ENCODE measurements around the gene SPRYD3. TPM values are rescaled to one million over a fixed set of nuclear protein-coding genes. Genes with fewer than 3 reads are reported as not detected.

The SPRYD3 gene
- total and polyA plus RNA-seq, 9 donors, result 28.5 to 88.1 (median 66.6) TPM

DNA sequence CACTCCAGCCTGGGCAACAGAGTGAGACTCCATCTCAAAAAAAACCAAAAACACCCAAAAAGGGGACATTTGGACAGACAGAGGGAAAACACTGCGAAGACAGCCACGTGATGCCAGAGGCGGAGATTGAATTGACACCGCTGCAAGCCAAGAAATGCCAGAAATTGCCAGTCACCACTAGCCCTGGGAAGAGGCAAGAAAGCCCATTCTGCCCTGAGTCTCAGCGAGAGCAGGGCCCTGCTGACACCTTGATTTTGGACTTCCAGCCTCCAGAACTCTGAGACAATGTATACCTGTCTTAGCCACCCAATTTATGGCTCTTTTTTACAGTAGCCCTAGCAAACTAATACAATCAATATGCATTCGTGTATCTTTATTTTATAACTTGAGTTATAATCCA is 10.9 kb upstream of the SPRYD3 start:
- H3K36me3 ChIP-seq, result no peaks in the 10 kb centered on the region
- intact Hi-C loops (cut with DNase I), result no loop called here
- WGBS, 3 donors, result 94 to 99% (median 95%) methylated on average over 6 of the region's 6 CpGs
- DNase-seq, result no peak
- H3K4me1 ChIP-seq (ENCODE audit: insufficient read depth), result peaks cover 2% of the 10 kb centered on the region
- TF ChIP-seq, protein P1, sequence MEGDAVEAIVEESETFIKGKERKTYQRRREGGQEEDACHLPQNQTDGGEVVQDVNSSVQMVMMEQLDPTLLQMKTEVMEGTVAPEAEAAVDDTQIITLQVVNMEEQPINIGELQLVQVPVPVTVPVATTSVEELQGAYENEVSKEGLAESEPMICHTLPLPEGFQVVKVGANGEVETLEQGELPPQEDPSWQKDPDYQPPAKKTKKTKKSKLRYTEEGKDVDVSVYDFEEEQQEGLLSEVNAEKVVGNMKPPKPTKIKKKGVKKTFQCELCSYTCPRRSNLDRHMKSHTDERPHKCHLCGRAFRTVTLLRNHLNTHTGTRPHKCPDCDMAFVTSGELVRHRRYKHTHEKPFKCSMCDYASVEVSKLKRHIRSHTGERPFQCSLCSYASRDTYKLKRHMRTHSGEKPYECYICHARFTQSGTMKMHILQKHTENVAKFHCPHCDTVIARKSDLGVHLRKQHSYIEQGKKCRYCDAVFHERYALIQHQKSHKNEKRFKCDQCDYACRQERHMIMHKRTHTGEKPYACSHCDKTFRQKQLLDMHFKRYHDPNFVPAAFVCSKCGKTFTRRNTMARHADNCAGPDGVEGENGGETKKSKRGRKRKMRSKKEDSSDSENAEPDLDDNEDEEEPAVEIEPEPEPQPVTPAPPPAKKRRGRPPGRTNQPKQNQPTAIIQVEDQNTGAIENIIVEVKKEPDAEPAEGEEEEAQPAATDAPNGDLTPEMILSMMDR (IDR thresholded peaks at IDR 0.05), result no peak
- TF ChIP-seq EP300 (IDR thresholded peaks at IDR 0.05) (no peak), POLR2A (IDR thresholded peaks at IDR 0.05) (no peak)
- no peak overlapping the region for H3K4me3 ChIP-seq
- no peaks in the 10 kb centered on the region for H3K9me3 ChIP-seq
- no peaks in the 10 kb centered on the region for H3K27me3 ChIP-seq
- H3K27ac ChIP-seq, result no peak overlapping the region

DNA sequence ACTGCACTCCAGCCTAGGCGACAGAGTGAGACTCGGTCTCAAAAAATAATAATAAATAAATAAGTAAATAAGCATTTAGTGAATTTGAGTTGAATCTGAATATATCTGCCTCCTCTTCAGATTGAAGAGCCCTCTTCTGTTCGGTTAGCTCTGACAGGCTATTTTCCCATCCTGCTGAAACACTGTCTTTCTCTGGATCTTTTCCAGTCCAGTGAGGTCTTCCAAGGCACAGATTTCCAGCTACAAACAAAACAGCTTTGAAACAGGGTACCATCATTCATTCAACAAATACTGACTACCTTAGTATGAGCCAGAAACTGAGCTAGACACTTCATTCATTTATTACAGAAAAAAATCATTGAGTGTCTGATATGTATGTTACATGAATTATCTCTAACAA is 7.2 kb upstream of the SPRYD3 start:
- WGBS, 3 donors, result 60 to 72% (median 66%) methylated on average over 3 of the region's 3 CpGs
- H3K27ac ChIP-seq, result no peak overlapping the region
- no peak for DNase-seq
- intact Hi-C loops (cut with DNase I), result no loop called here
- no peaks in the 10 kb centered on the region for H3K4me1 ChIP-seq (ENCODE audit: insufficient read depth)
- no peaks in the 10 kb centered on the region for H3K27me3 ChIP-seq
- no peaks in the 10 kb centered on the region for H3K9me3 ChIP-seq
- H3K4me3 ChIP-seq, result no peak overlapping the region
- H3K36me3 ChIP-seq, result no peaks in the 10 kb centered on the region
- TF ChIP-seq EP300 (IDR thresholded peaks at IDR 0.05) (no peak), POLR2A (IDR thresholded peaks at IDR 0.05) (no peak)
- TF ChIP-seq, protein P1 (IDR thresholded peaks at IDR 0.05), result no peak

DNA sequence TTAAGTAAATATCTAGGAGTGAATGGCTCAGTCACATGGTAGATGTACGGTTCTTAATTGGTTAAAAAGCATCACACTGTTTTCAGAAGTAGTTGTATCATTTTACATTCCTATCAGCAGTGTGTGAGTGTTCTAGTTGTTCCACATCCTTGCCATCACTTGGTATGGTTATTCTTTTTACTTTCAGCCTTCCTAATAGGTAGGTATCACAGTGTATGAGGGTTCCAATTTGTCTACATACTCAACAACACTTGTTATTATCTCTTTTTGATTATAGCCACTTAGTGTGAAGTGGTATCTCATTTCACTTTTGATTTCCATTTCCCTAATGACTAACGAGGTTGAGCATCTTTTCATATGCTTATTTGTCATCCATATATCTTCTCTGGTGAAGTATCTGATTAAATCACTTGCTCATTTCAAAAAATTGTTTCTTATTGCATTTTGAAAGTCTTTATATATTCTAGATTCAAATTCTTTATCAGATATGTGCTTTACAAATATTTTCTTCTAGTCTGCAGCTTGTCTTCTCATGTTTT is 3.5 kb upstream of the SPRYD3 start:
- Histone ChIP-seq H3K4me3 (no peak overlapping the region), H3K27me3 (no peaks in the 10 kb centered on the region), H3K36me3 (no peaks in the 10 kb centered on the region), H3K27ac (no peak overlapping the region), H3K4me1 (ENCODE audit: insufficient read depth) (peaks cover 9% of the 10 kb centered on the region), H3K9me3 (no peaks in the 10 kb centered on the region)
- intact Hi-C loops (cut with DNase I), result no loop called here
- no peak for TF ChIP-seq POLR2A (IDR thresholded peaks at IDR 0.05)
- TF ChIP-seq, protein P1 (IDR thresholded peaks at IDR 0.05), result no peak
- TF ChIP-seq EP300 (IDR thresholded peaks at IDR 0.05), result no peak
- no peak for DNase-seq
- 62 to 74% (median 62%) methylated on average over 2 of the region's 2 CpGs for WGBS, 3 donors

DNA sequence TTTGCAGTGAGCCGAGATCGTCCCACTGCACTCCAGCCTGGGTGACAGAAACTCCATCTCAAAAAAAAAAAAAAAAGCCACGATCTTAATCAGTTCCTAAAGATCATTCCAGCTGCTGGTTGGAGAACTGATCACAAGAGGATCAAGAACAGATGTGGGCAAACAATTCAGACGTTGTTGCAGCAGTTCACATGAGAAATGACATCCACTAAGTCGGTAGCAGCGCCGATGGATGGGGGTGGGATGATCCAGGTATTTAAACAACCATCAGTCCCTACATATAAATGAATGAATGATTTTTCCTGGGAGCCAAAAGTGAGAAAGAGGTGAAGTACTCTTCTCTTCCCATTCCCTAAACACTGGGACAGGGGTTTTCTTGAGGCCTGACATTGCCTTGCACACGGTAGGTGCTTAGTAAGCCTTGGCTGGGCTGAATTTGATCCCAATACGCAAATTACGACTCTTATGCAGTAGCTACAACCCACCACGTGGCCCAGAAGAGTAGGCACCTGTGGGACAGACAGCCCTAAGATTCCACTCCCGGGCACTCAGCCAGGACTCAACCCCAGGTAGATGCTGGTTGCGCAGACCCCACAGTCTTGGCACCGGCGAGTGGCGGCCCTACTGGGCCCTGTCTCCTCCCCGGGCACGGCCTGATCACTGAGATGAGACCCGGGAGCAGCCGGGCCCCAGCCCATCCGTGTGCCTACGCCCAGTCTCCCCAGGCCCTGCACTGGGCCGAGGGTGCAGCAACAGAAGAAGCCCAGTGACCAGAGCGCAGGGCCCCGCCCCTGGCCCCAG is 565 bp downstream of the SPRYD3 start:
- no peaks in the 10 kb centered on the region for H3K36me3 ChIP-seq
- peaks cover 18% of the 10 kb centered on the region for H3K4me1 ChIP-seq (ENCODE audit: insufficient read depth)
- peak in 2 of 5 donors; percentile 16 to 79 for DNase-seq
- WGBS, 3 donors, result 16 to 22% (median 20%) methylated on average over 22 to 25 of the region's 25 CpGs
- H3K4me3 ChIP-seq, result peak overlapping the region; percentile 81
- H3K9me3 ChIP-seq, result no peaks in the 10 kb centered on the region
- H3K27me3 ChIP-seq, result no peaks in the 10 kb centered on the region
- TF ChIP-seq POLR2A (IDR thresholded peaks at IDR 0.05), result no peak
- TF ChIP-seq, protein P1 (IDR thresholded peaks at IDR 0.05), result peak in 1 of 3 donors; percentile 25
- peak overlapping the region; percentile 37 to 96 for H3K27ac ChIP-seq
- intact Hi-C loops (cut with DNase I), result no loop called here

Data from ovary (tissue), 9 donors.